ENCODE measurements around the gene ATRIP.

DNA sequence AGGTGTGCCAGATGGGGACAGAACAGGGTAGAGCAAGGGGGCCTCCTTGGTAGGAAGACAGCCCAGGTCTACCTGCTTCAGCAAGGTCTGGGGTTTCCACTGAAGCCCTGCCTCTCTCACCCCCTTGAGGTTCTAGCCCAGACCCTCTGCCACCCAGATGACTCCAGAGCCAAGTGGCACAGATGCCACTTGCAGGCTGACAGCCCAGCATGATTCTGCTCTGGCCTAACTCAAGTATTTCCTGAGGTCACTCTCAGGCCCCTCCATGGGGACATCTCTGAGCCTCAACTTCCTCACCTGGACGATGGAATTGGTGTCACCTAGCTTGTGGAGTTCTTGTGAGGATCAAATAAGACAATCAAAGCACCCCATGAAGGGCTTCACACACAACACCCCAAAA is 40.6 kb upstream of the ATRIP start:
- TF ChIP-seq, protein P1, sequence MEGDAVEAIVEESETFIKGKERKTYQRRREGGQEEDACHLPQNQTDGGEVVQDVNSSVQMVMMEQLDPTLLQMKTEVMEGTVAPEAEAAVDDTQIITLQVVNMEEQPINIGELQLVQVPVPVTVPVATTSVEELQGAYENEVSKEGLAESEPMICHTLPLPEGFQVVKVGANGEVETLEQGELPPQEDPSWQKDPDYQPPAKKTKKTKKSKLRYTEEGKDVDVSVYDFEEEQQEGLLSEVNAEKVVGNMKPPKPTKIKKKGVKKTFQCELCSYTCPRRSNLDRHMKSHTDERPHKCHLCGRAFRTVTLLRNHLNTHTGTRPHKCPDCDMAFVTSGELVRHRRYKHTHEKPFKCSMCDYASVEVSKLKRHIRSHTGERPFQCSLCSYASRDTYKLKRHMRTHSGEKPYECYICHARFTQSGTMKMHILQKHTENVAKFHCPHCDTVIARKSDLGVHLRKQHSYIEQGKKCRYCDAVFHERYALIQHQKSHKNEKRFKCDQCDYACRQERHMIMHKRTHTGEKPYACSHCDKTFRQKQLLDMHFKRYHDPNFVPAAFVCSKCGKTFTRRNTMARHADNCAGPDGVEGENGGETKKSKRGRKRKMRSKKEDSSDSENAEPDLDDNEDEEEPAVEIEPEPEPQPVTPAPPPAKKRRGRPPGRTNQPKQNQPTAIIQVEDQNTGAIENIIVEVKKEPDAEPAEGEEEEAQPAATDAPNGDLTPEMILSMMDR (IDR thresholded peaks at IDR 0.05; ENCODE audit: low read depth, low read length, poor library complexity, severe bottlenecking): no peak
- TF ChIP-seq EZH2phosphoT487 (IDR thresholded peaks at IDR 0.05; ENCODE audit: borderline replicate concordance, low read length): no peak
